Hepatocyte (in vitro differentiated cells): ENCODE results near the gene LDLRAD4. TPM values are rescaled to one million over a fixed set of nuclear protein-coding genes. Genes with fewer than 3 reads are reported as not detected.

Source experiments
- DNase-seq: peaks from one replicate; pipeline ENCODE4 v3.0.0-alpha.2; 2016; ENCODE audit warnings: low spot score
- H2AFZ ChIP-seq: fragments of 200-600 bp; sonication (generic); 2 replicates; pipeline ENCODE4 v1.6.0; 2016; ENCODE audit warnings: antibody characterized with exemption, mild to moderate bottlenecking
- H3K27ac ChIP-seq: fragments of 200-600 bp; sonication (generic); 2 replicates; pipeline ENCODE4 v1.5.1; 2016; ENCODE audit warnings: mild to moderate bottlenecking
- H3K27me3 ChIP-seq: fragments of 200-600 bp; sonication (generic); 2 replicates; pipeline ENCODE4 v1.6.1; 2016
- H3K36me3 ChIP-seq: fragments of 200-600 bp; sonication (generic); replicated peaks from 2 replicates; pipeline ENCODE4 v1.5.1; 2016; ENCODE audit warnings: low read depth; ENCODE audit not compliant: insufficient read depth
- H3K4me1 ChIP-seq: fragments of 200-600 bp; sonication (generic); 2 replicates; pipeline ENCODE4 v1.5.1; 2016; ENCODE audit warnings: mild to moderate bottlenecking, moderate library complexity; ENCODE audit not compliant: insufficient read depth
- H3K4me2 ChIP-seq: fragments of 200-600 bp; sonication (generic); 2 replicates; pipeline ENCODE4 v1.6.0; 2016
- H3K4me3 ChIP-seq: fragments of 200-600 bp; sonication (generic); 2 replicates; pipeline ENCODE4 v1.5.1; 2016; ENCODE audit warnings: mild to moderate bottlenecking
- H3K79me2 ChIP-seq: fragments of 200-600 bp; sonication (generic); 2 replicates; pipeline ENCODE4 v1.6.0; 2017; ENCODE audit warnings: mild to moderate bottlenecking
- H3K9me2 ChIP-seq: fragments of 200-600 bp; sonication (generic); replicated peaks from 2 replicates; pipeline ENCODE4 v1.6.0; 2017; ENCODE audit warnings: mild to moderate bottlenecking; ENCODE audit not compliant: insufficient read depth
- H3K9me3 ChIP-seq: fragments of 200-600 bp; sonication (generic); 2 replicates; pipeline ENCODE4 v1.5.1; 2016; ENCODE audit warnings: low read depth, mild to moderate bottlenecking
- H4K20me1 ChIP-seq: fragments of 200-600 bp; sonication (generic); 2 replicates; pipeline ENCODE4 v1.6.0; 2016; ENCODE audit warnings: mild to moderate bottlenecking; ENCODE audit not compliant: insufficient read depth, poor library complexity, severe bottlenecking
- CTCF ChIP-seq: fragments of 200-600 bp; sonication (generic); IDR thresholded peaks from 2 replicates; pipeline ENCODE4 v1.5.1; 2016; ENCODE audit warnings: antibody characterized with exemption, mild to moderate bottlenecking; ENCODE audit not compliant: poor library complexity
- EZH2 ChIP-seq: fragments of 200-600 bp; sonication (generic); IDR thresholded peaks from 2 replicates; pipeline ENCODE4 v1.6.1; 2016; ENCODE audit warnings: antibody characterized with exemption, mild to moderate bottlenecking, borderline replicate concordance
- EZH2phosphoT487 ChIP-seq: fragments of 200-600 bp; sonication (generic); IDR thresholded peaks from one replicate; pipeline ENCODE4 v1.6.1; 2018; ENCODE audit warnings: antibody characterized with exemption, mild to moderate bottlenecking, low read depth, moderate library complexity; ENCODE audit not compliant: unreplicated experiment, severe bottlenecking
- WGBS: methylation state at CpG from one replicate; pipeline ENCODE4 v1.1.6; 2016; ENCODE audit warnings: low lambda C conversion rate; ENCODE audit errors: missing lambda C conversion rate; 5-methylcytosine and 5-hydroxymethylcytosine counted together
- polyA plus RNA-seq: library from polyadenylated mRNA; unstranded; fragments of >200 nt; fragmentation: Nextera tagmentation; extraction: Ambion mirVana; gene quantifications from 2 replicates; pipeline ENCODE4 v1.2.1, GENCODE V29; 2016
- total RNA-seq: library from RNA; depleted of rRNA; stranded (reverse); fragments of >200 nt; gene quantifications from 2 replicates; pipeline ENCODE4 v1.2.3, GENCODE V29; 2014

The LDLRAD4 gene
- total and polyA plus RNA-seq, 2 experiments from 2014 or later: 15.1 to 29.0 TPM

- Histone ChIP-seq H3K9me2 (no peaks in the 10 kb centered on the region), H2AFZ (no peak overlapping the region), H3K36me3 (no peaks in the 10 kb centered on the region), H3K79me2 (peaks cover 2% of the 10 kb centered on the region), H3K4me1 (peaks cover 55% of the 10 kb centered on the region), H3K4me3 (no peak overlapping the region), H3K27ac (peak overlapping the region; percentile 95), H3K4me2 (peak overlapping the region; percentile 71), H3K9me3 (no peaks in the 10 kb centered on the region), H3K27me3 (no peaks in the 10 kb centered on the region), H4K20me1 (no peaks in the 10 kb centered on the region)
- 73% methylated on average over 4 of the region's 4 CpGs for WGBS
- no peak for DNase-seq
- TF ChIP-seq EZH2 (no peak), EZH2phosphoT487 (no peak), CTCF (no peak)
These were observed 324.6 kb downstream of the LDLRAD4 start for GRCh38 chr18:13543144-13543543.

- TF ChIP-seq EZH2phosphoT487: no peak
- no peak for TF ChIP-seq EZH2
- no peak for TF ChIP-seq CTCF
- Histone ChIP-seq H3K9me3 (no peaks in the 10 kb centered on the region), H4K20me1 (no peaks in the 10 kb centered on the region), H3K27me3 (no peaks in the 10 kb centered on the region), H3K4me1 (peaks cover 51% of the 10 kb centered on the region), H3K79me2 (peaks cover 2% of the 10 kb centered on the region), H2AFZ (no peak overlapping the region), H3K27ac (peak overlapping the region; percentile 95), H3K9me2 (no peaks in the 10 kb centered on the region), H3K4me3 (no peak overlapping the region), H3K36me3 (no peaks in the 10 kb centered on the region), H3K4me2 (no peak overlapping the region)
- no peak for DNase-seq
- 86% methylated on average over 25 of the region's 25 CpGs for WGBS
These were observed 325.5 kb downstream of the LDLRAD4 start for GRCh38 chr18:13543811-13544732.

- Histone ChIP-seq H3K4me2 (no peak overlapping the region), H3K27ac (no peak overlapping the region), H3K27me3 (no peaks in the 10 kb centered on the region), H3K4me3 (no peak overlapping the region), H3K9me3 (no peaks in the 10 kb centered on the region), H2AFZ (no peak overlapping the region), H3K36me3 (no peaks in the 10 kb centered on the region), H3K9me2 (no peaks in the 10 kb centered on the region), H4K20me1 (no peaks in the 10 kb centered on the region), H3K79me2 (peaks cover 2% of the 10 kb centered on the region), H3K4me1 (peaks cover 46% of the 10 kb centered on the region)
- 97% methylated on average over 8 of the region's 8 CpGs for WGBS
- DNase-seq: no peak
- TF ChIP-seq EZH2 (no peak), CTCF (no peak), EZH2phosphoT487 (no peak)
These were observed 326.4 kb downstream of the LDLRAD4 start for GRCh38 chr18:13544953-13545352.
